COLO668 (cell line): ENCODE measurements around the gene P3H2.
"Not testable (repeated sequence)": the region's sequence is repeated elsewhere in the genome, so short reads cannot be mapped to it uniquely, and the experiment has no call there.

Experiments used
- DNase-seq: peaks from one replicate; lab custom pipeline; 2025; ENCODE audit not compliant: unreplicated experiment; lab: John Stamatoyannopoulos, UW

P3H2 gene, protein sequence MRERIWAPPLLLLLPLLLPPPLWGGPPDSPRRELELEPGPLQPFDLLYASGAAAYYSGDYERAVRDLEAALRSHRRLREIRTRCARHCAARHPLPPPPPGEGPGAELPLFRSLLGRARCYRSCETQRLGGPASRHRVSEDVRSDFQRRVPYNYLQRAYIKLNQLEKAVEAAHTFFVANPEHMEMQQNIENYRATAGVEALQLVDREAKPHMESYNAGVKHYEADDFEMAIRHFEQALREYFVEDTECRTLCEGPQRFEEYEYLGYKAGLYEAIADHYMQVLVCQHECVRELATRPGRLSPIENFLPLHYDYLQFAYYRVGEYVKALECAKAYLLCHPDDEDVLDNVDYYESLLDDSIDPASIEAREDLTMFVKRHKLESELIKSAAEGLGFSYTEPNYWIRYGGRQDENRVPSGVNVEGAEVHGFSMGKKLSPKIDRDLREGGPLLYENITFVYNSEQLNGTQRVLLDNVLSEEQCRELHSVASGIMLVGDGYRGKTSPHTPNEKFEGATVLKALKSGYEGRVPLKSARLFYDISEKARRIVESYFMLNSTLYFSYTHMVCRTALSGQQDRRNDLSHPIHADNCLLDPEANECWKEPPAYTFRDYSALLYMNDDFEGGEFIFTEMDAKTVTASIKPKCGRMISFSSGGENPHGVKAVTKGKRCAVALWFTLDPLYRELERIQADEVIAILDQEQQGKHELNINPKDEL

DNA sequence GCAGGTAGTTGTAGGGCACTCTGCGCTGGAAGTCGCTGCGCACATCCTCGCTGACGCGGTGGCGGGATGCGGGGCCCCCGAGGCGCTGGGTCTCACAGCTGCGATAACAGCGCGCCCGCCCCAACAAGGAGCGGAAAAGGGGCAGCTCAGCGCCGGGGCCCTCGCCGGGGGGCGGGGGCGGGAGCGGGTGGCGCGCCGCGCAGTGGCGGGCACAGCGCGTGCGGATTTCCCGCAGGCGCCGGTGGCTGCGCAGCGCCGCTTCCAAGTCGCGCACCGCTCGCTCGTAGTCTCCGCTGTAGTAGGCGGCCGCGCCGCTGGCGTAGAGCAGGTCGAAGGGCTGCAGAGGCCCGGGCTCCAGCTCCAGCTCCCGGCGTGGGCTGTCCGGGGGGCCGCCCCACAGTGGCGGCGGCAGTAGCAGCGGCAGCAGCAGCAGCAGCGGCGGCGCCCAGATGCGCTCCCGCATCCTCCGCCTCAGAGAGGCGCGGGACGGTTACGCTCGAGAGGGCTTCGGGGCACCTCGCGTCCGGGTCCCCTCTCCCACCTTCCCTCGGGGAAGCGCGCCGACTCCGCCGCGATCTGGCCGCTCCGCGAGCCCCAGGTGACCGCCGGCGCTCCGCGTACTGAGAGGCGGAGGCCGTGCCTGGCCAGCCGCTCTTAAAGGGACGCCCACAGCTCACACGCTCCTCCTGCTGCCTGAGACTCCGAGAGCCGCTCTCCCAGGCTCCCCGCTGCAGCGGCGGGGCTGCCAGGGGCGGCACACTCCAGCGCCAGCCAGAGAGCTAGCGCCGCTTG is at the start of gene P3H2:
P3H2 (minus strand) TSS at position 629 of the 792 bp plus-strand sequence; CDS start at position 463, 166 bp downstream.
- peak; percentile 76 for DNase-seq

DNA sequence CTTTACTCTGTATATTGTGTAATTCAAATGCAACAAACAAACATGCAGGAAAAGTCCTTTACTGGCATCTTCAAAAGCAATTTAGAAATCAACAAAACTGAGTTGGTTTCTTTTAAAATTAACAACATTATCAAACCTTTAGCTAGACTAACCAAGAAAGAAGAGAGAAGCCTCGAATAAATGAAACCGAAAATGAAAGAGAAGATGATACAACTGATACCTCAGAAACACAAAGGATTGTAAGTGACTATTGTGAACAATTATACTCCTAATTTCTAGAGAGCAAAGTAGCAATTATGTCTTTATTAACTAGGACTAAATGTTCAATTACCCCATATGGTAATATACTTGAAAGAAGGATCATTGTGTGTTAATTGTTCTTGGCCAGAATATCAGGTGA is 49.2 kb upstream of the P3H2 start:
- DNase-seq, result no peak

DNA sequence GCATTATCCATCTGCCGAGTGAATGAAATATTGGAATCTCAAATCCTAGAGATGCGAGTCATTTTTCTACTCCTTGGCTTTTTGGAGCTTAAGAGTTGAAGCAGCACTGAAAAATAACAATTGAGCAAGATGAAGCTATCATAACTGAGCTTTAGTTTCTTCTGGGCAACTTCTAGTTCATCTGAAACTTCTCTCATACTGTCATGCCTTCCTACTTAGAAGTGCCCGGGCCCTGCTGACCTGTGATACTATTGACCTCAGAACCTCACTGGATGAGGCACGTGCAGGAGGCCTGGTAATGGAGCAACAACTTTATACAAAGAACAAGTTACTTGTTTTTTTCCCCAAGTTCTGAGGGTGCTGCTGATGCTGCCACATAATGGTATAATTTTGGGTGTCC is 48.5 kb upstream of the P3H2 start:
- DNase-seq, result no peak

DNA sequence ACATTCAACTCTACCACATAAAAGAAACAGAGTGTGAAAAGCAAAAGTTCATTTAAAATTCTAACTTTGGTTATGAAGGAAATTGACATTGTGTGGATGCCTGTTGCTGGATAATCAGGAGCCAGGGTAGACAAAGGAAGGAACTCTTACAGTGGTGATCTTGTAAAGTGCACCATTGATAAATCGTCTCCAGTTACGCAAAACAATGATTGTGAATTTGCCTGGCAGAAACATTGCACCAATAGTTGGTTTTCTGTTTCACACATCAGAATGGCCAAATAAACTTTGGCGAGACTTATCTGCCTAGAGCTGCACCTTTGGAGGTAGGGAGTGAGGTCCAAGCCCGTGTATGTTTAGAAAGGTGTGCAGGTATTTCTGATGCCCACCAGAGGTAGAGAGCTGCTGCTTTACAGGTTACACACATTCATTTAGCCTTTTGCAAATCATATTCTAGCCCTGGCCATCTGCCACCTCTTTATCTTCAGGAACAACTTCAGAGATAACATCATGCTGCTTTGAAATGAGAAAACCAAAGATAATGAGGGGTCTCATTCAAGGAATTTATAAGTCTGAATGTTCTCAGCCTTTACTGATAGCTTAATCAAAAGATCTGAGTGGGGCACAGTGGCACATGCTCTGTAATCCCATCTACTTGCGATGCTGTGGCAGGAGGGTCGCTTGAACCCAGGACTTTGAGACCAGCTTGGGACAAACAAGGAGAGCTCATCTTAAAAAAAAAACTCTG is 47.4 kb upstream of the P3H2 start:
- no peak for DNase-seq

DNA sequence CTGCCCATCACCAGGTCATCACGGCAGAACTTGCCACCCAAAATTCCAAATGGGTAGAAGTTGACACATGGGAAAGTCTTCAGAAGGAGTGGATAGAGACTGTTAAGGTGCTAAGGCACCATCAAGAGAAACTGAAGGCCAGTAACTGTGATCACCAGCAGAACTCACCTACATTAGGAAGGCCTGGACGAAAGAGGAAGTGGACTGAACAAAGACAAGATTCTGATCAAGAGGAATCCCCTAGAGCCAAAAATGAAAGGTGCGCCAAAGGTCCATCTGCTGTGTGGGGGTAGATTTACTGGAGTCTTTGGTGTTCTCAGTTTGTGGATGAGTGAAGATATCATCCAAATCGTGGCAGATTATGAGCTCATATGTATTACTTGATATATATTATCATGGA is 46.3 kb upstream of the P3H2 start:
- DNase-seq, result no peak

DNA sequence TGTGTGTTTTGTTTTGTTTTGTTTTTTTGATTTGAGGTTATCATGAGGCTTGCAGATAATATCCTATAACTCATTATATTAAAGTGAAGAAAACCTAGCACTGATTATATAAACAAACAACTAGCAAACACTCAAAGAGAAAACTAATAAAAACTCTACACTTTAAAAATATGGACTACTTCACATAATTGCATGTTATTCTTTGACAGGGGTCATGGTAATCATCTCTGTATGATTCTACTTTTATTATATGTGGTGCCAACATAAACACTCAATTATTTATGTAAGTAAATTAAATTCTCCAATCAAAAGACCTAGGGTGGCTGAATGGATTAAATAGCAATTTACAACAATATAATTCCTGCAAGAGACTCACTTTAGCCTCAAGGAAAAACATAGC is 44.6 kb upstream of the P3H2 start:
- no peak for DNase-seq

DNA sequence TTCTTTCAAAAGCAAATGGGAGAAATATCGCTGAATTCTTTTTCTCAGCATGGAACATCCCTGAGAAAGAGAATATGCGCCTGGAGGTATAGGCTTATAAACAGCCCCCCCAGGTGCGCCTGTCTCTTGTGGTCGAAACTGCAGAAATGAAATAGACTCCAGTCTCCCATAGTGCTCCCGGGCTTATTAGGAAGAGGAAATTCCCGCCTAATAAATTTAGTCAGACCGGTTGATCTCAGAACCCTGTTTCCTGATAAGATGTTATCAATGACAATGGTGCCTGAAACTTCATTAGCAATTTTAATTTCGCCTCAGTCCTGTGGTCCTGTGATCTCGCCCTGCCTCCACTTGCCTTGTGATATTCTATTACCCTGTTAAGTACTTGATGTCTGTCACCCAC is 41.3 kb upstream of the P3H2 start:
- not testable (repeated sequence) for DNase-seq

DNA sequence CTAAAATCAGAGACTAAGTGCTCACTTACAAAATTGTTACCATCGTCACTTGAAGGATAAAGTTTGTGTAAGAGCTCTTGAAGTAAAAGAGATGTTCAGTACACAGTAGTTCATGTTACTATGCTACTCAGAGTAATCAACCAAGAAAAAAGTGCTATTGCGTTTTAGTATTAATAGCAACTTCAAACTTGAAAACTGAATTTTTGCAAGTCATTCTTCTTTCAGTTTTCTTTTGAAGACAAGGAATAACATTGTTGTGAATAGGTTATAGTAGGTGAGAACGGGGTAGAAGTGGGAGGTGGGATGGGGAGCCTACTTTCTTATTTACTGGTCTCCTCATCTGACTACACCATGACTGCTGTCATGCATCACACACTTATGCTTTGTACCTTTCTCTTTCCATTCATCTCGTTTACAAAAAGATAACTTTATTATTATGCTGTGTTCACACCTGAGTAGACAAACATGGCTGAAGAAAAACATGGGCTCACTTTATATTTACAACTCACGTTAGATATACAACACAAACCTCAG is 39.3 kb upstream of the P3H2 start:
- no peak for DNase-seq

DNA sequence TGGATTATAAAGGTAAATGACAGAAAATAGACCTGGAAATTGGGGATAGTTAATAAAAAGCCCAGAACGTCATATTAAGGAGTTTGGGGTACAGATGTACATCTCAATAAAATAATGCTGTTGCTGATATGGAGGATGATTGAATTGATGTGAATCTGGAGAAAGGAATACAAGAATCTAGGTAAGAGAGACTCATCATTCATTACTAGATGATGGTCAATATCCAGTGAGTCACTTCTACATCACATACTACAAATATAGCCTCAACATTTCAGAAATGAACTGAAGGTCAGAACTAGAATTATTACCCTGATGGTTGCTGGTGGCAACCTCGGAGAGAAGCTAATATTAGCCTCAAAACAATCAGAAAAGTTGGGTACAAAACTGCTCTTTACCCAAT is 37.6 kb upstream of the P3H2 start:
- DNase-seq, result no peak

DNA sequence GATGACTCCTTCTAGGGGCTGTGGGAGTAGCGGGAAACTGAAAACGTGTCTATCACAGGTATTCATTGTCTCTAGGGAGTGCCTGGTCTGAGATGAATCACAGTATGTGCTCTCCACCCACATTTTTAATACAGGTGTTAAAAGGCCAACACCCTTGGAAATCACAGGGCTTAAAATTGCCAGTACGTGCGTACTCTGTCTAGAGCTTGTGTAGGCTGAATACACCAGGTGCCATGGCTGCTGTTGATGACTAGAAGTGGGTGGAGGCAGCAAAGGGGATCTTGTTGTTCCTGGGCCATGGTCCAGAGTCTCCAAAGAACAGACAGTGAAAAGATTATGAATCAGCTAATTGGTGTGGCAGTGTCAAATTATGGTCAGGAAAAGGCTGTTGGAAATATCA is 35.1 kb upstream of the P3H2 start:
- no peak for DNase-seq

DNA sequence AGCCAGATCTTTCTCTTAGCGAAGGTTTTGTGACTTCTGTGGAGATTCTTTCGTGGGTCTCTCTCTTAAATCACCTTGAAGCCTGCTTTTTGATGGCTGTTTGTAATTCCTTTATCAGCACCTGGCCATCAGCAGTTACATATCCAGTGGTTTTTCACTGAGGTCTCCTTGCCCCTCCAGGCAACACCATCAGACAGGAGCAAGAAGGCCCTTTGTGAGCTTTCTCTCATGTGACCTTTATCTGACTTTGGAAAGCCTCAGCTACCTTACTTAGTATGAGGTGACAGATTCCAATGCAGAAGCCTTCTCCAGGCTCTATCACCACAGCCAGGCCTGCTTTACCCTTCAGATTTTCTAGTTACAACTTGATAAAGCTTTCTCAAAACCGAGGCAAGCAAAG is 30.0 kb upstream of the P3H2 start:
- DNase-seq, result no peak

DNA sequence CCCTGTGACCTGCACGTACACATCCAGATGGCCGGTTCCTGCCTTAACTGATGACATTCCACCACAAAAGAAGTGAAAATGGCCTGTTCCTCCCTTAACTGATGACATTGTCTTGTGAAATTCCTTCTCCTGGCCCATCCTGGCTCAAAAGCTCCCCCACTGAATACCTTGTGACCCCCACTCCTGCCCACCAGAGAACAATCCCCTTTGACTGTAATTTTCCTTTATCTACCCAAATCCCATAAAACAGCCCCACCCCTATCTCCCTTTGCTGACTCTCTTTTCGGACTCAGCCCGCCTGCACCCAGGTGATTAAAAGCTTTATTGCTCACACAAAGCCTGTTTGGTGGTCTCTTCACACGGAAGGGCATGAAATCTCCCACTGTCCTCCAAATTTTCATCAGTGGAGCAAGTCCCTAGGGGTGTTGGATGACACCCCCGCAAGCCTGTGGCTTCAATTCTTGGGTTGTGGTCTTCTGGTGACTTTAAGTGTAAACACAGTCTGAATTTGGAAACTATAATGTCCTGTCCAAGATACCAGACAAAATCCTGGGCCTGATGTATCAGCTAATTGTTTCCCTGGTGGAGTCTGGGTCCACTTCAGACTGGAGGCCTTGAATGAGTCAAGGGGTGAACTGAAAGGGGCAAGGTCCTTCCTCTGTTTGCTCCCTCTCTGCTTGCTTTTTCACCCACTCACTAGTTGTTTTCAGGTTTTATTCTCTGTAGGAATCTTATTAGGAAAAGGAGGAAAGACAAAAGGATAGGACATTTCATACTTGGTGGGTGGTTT is 29.3 kb upstream of the P3H2 start:
- DNase-seq, result not testable (repeated sequence)

DNA sequence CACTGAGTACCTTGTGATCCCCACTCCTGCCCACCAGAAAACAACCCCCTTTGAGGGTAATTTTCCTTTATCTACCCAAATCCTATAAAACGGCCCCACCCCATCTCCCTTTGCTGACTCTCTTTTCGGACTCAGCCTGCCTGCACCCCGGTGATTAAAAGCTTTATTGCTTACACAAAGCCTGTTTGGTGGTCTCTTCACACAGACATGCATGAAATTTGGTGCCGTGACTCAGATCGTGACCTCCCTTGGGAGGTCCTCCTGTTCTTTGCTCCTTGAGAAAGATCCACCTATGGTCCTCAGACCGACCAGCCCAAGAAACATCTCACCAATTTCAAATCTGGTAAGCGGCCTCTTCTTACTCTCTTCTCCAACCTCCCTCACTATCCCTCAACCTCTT is 24.1 kb upstream of the P3H2 start:
- not testable (repeated sequence) for DNase-seq

DNA sequence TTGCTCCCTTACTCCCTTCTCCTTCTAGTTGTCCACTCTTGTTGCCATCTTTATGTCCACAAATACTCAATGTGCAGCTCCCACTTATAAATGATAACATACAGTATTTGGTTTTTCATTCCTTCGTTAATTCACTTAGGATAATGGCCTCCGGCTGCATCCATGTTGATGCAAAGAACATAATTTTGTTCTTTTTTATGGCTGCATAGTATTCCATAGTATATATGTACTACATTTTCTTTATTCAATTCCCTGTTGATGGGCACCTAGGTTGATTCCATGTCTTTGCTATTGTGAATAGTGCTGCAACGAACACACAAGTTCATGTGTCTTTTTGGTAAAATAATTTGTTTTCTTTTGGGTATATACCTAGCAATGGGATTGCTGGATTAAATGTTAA is 21.3 kb upstream of the P3H2 start:
- DNase-seq, result no peak

DNA sequence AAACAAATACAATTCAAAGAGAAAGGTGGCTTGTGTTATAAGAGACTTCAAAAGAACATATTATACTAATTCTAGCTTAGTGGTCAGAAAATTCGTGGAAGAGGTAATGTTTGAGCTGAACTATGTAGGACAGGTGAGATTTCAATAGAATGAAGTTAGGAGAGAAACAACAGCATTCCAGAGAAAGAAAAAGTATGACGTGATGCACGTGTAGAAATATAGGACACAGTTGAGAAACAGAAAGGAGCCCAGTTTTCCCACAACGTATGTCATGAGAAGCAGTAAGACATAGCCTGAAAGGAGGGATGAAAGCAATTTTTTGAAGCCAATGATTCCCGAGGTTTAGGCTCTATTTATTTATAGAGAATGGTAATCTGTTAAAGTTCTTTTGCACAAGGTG is 18.7 kb upstream of the P3H2 start:
- no peak for DNase-seq

DNA sequence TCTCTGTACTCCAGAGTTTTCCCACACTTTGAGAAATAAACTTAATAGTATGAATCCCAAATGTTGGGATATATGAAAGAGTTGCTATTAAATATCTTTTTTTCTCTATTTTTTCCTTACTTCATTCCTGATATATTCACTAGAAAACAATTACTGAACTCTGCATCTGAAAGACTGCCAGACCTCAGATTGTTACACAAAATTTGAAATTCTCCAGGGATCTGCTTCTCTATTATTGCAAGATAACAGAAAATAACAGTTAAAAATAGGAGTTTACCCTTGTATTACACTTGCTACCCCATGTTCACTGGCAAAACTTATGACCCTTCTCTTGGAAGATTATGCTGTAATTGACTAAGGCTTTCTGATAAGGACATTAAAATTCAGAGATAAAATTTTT is 11.7 kb upstream of the P3H2 start:
- no peak for DNase-seq

DNA sequence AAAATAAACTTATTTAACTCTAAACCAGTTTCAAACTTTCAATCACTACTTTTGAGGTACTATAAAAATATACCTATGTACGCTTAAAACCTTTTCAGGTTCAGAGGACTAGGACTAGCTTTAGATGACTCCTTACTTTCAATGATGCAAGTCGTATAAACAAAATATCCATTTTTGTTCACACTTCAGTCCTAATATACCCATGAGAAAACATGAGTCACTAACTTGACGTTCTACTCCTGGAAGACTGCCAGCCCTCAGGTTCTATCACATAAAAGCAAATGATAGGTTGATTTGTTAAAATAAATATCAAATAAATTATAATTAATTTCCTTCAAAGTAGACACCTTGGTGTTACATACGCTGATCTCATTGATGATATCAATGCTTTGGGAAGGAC is 10.6 kb upstream of the P3H2 start:
- no peak for DNase-seq

DNA sequence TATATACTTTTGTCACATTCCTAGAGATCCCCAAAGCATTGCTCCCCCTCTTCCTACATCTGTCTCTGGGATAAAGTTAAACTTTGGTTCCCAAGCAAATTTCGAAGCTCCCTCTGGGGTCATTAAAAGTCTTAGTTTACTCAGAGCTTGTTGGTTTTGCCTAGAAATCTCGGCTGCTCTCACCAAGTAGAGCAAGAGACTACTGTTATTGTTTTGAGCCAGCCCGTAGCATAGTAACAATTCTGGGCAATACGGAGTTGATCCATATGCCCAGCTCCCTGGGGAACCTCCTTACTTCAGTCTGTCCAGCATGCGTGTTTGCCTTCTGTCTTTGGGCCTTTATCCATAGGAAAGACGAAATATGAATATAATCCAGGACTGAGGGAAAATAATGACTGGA is 10.0 kb upstream of the P3H2 start:
- DNase-seq, result no peak

DNA sequence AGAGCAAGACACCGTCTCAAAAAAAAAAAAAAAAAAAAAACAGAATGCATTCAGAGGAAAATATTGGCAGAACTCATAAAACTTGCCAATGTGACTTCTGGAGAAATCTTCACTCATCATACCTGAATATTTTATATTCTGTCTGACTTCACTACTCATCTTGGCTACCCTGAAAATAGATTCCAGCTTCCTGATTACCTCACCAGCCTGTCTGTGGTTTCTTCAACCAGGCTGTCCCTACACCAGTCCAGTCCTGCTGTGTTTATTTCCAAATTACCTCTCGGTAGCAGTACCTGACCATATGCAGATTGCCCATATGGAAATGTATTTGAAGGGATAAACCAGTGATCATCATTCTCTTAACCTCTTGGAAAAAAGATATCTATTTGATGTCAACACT is 9.3 kb upstream of the P3H2 start:
- DNase-seq, result no peak

DNA sequence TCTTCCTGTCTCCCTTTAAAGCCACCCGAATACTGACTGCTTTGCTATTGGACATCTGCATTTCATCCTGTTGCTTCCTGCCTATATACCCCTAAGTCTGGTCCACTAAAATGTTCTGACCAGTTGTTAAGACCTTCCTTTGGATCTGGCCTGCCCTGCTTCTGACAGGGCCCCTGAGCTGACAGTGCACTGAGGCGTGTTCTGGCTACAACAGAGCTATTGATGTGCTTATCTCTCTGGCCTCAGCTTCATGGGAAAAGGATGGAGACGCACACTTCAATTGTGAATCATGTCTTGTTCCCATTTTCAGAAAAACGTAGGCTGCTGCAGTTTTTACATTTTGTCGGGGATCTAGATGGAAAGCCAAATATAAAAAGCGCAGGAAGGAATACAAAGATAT is 7.1 kb upstream of the P3H2 start:
- no peak for DNase-seq
